ENCODE data around the gene PRKG1. TPM values are rescaled to one million over a fixed set of nuclear protein-coding genes. Genes with fewer than 3 reads are reported as not detected.

The PRKG1 gene
- total and polyA plus RNA-seq, 4 donors: 0.46 to 5.1 (median 1.5) TPM

DNA sequence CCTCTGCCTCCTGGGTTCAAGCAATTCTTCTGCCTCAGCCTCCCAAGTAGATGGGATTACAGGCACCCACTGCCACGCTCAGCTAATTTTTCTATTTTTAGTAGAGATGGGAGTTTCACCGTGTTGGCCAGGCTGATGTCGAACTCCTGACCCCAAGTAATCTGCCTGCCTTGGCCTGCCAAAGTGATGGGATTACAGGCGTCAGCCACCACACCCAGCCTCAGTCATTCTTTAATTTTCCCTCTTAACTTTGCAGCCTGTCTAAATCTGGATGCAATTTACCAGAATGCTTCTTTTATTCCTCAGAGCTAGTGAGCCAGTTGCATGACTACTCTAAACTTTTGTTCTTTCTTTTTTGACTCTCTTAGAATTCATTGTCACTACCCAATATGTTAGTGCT, 715.6 kb downstream of the PRKG1 start:
- Histone ChIP-seq H3K36me3 (ENCODE audit: control insufficient read depth in 4 of 4, insufficient read depth in 3 of 4, low read depth in 1 of 4, low read length in 3 of 4) (no peaks in the 10 kb centered on the region), H3K27me3 (ENCODE audit: control insufficient read depth in 4 of 4, insufficient read depth in 4 of 4, low read length in 3 of 4) (no peaks in the 10 kb centered on the region), H3K4me3 (ENCODE audit: low read depth in 1 of 3, low read length in 3 of 3) (no peak overlapping the region), H3K9ac (ENCODE audit: low read depth in 1 of 2, low read length in 2 of 2) (no peak overlapping the region), H3K4me1 (ENCODE audit: control insufficient read depth in 4 of 4, insufficient read depth in 4 of 4, low read length in 3 of 4) (no peaks in the 10 kb centered on the region), H3K27ac (ENCODE audit: low read depth in 1 of 2, low read length in 2 of 2) (no peak overlapping the region), H3K9me3 (ENCODE audit: control insufficient read depth in 4 of 4, low read length in 3 of 4) (no peaks in the 10 kb centered on the region)
- WGBS: 74% methylated on average over 4 of the region's 4 CpGs
- no peak for TF ChIP-seq FOXA1 (IDR thresholded peaks at IDR 0.05)
- TF ChIP-seq RAD21 (IDR thresholded peaks at IDR 0.05): no peak
- TF ChIP-seq JUND (IDR thresholded peaks at IDR 0.05): no peak
- TF ChIP-seq, protein P1, sequence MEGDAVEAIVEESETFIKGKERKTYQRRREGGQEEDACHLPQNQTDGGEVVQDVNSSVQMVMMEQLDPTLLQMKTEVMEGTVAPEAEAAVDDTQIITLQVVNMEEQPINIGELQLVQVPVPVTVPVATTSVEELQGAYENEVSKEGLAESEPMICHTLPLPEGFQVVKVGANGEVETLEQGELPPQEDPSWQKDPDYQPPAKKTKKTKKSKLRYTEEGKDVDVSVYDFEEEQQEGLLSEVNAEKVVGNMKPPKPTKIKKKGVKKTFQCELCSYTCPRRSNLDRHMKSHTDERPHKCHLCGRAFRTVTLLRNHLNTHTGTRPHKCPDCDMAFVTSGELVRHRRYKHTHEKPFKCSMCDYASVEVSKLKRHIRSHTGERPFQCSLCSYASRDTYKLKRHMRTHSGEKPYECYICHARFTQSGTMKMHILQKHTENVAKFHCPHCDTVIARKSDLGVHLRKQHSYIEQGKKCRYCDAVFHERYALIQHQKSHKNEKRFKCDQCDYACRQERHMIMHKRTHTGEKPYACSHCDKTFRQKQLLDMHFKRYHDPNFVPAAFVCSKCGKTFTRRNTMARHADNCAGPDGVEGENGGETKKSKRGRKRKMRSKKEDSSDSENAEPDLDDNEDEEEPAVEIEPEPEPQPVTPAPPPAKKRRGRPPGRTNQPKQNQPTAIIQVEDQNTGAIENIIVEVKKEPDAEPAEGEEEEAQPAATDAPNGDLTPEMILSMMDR (IDR thresholded peaks at IDR 0.05; ENCODE audit: low read depth, low read length, missing input control): no peak
- no peak for DNase-seq (ENCODE audit: low spot score)

DNA sequence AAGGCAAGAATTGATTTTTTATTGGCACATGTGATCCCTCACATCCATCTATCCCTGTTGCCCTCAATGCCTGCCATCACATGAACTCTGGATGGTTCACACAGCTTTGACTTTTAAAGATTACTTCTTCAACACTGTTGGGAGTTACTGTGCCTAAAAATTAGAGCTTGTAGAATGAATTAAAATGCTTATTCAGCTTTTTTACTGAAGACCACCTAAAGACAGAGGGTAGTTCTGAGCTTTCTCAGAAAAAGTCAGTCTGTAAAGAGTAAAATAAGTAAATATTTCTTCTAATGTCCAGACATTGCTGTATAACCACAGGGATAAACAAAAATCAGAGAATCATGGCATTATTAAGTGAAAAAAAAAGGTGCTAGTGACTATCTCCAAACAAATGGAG, 718.4 kb downstream of the PRKG1 start:
- Histone ChIP-seq H3K27ac (ENCODE audit: low read depth in 1 of 2, low read length in 2 of 2) (no peak overlapping the region), H3K27me3 (ENCODE audit: control insufficient read depth in 4 of 4, insufficient read depth in 4 of 4, low read length in 3 of 4) (no peaks in the 10 kb centered on the region), H3K4me1 (ENCODE audit: control insufficient read depth in 4 of 4, insufficient read depth in 4 of 4, low read length in 3 of 4) (no peaks in the 10 kb centered on the region), H3K36me3 (ENCODE audit: control insufficient read depth in 4 of 4, insufficient read depth in 3 of 4, low read depth in 1 of 4, low read length in 3 of 4) (no peaks in the 10 kb centered on the region), H3K4me3 (ENCODE audit: low read depth in 1 of 3, low read length in 3 of 3) (peak overlapping the region in 1 of 3 donors; percentile 0), H3K9me3 (ENCODE audit: control insufficient read depth in 4 of 4, low read length in 3 of 4) (no peaks in the 10 kb centered on the region), H3K9ac (ENCODE audit: low read depth in 1 of 2, low read length in 2 of 2) (no peak overlapping the region)
- DNase-seq (ENCODE audit: low spot score): no peak
- TF ChIP-seq HNF4A (conservative IDR thresholded peaks at IDR 0.05) (no peak), NR2F2 (IDR thresholded peaks at IDR 0.05) (no peak), YY1 (IDR thresholded peaks at IDR 0.05) (no peak), SP1 (IDR thresholded peaks at IDR 0.05) (no peak)
- TF ChIP-seq, protein P2, sequence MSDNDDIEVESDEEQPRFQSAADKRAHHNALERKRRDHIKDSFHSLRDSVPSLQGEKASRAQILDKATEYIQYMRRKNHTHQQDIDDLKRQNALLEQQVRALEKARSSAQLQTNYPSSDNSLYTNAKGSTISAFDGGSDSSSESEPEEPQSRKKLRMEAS (IDR thresholded peaks at IDR 0.05): no peak

- H3K27ac ChIP-seq (ENCODE audit: low read depth in 1 of 2, low read length in 2 of 2): no peak overlapping the region
- 70% methylated on average over 3 of the region's 3 CpGs for WGBS
- no peaks in the 10 kb centered on the region for H3K4me1 ChIP-seq (ENCODE audit: control insufficient read depth in 4 of 4, insufficient read depth in 4 of 4, low read length in 3 of 4)
- H3K9me3 ChIP-seq (ENCODE audit: control insufficient read depth in 4 of 4, low read length in 3 of 4): no peaks in the 10 kb centered on the region
- H3K9ac ChIP-seq (ENCODE audit: low read depth in 1 of 2, low read length in 2 of 2): no peak overlapping the region
- H3K36me3 ChIP-seq (ENCODE audit: control insufficient read depth in 4 of 4, insufficient read depth in 3 of 4, low read depth in 1 of 4, low read length in 3 of 4): no peaks in the 10 kb centered on the region
- H3K27me3 ChIP-seq (ENCODE audit: control insufficient read depth in 4 of 4, insufficient read depth in 4 of 4, low read length in 3 of 4): no peaks in the 10 kb centered on the region
- no peak for TF ChIP-seq ZBTB33 (IDR thresholded peaks at IDR 0.05)
- no peak for TF ChIP-seq JUND (IDR thresholded peaks at IDR 0.05)
- no peak for TF ChIP-seq TAF1 (conservative IDR thresholded peaks at IDR 0.05)
- TF ChIP-seq FOXA2 (IDR thresholded peaks at IDR 0.05): no peak
- TF ChIP-seq GABPA (IDR thresholded peaks at IDR 0.05 in 1 of 2, conservative IDR thresholded peaks at IDR 0.05 in 1 of 2): no peak
- no peak for TF ChIP-seq SP1 (IDR thresholded peaks at IDR 0.05)
- TF ChIP-seq, protein P1 (IDR thresholded peaks at IDR 0.05; ENCODE audit: low read depth, low read length, missing input control): no peak
- TF ChIP-seq HNF4A (conservative IDR thresholded peaks at IDR 0.05): no peak
- TF ChIP-seq, protein P3, sequence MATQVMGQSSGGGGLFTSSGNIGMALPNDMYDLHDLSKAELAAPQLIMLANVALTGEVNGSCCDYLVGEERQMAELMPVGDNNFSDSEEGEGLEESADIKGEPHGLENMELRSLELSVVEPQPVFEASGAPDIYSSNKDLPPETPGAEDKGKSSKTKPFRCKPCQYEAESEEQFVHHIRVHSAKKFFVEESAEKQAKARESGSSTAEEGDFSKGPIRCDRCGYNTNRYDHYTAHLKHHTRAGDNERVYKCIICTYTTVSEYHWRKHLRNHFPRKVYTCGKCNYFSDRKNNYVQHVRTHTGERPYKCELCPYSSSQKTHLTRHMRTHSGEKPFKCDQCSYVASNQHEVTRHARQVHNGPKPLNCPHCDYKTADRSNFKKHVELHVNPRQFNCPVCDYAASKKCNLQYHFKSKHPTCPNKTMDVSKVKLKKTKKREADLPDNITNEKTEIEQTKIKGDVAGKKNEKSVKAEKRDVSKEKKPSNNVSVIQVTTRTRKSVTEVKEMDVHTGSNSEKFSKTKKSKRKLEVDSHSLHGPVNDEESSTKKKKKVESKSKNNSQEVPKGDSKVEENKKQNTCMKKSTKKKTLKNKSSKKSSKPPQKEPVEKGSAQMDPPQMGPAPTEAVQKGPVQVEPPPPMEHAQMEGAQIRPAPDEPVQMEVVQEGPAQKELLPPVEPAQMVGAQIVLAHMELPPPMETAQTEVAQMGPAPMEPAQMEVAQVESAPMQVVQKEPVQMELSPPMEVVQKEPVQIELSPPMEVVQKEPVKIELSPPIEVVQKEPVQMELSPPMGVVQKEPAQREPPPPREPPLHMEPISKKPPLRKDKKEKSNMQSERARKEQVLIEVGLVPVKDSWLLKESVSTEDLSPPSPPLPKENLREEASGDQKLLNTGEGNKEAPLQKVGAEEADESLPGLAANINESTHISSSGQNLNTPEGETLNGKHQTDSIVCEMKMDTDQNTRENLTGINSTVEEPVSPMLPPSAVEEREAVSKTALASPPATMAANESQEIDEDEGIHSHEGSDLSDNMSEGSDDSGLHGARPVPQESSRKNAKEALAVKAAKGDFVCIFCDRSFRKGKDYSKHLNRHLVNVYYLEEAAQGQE (IDR thresholded peaks at IDR 0.05): no peak
- no peak for TF ChIP-seq YY1 (IDR thresholded peaks at IDR 0.05)
- no peak for TF ChIP-seq RXRA (IDR thresholded peaks at IDR 0.05)
- TF ChIP-seq, protein P2 (IDR thresholded peaks at IDR 0.05): no peak
- TF ChIP-seq HNF4G (IDR thresholded peaks at IDR 0.05): no peak
- no peak for TF ChIP-seq FOXA1 (IDR thresholded peaks at IDR 0.05)
- TF ChIP-seq, protein P4, sequence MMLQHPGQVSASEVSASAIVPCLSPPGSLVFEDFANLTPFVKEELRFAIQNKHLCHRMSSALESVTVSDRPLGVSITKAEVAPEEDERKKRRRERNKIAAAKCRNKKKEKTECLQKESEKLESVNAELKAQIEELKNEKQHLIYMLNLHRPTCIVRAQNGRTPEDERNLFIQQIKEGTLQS (IDR thresholded peaks at IDR 0.05): no peak
- TF ChIP-seq EGR1 (IDR thresholded peaks at IDR 0.05; ENCODE audit: low read depth in 2 of 2): no peak
- no peak for DNase-seq (ENCODE audit: low spot score)
- H3K4me3 ChIP-seq (ENCODE audit: low read depth in 1 of 3, low read length in 3 of 3): no peak overlapping the region
Observed at GRCh38 chr10:51800121-51800520, 725.8 kb downstream of the PRKG1 start.
